HL-60/S4 (cell line): Measurements from ENCODE around the gene LARGE1.
"Not testable (repeated sequence)": the region's sequence is repeated elsewhere in the genome, so short reads cannot be mapped to it uniquely, and the experiment has no call there.

Source experiments
- in situ Hi-C: fragments of 300-500 bp; cut with MboI; formaldehyde crosslinking; loops from 2 replicates; pipeline ENCODE4 v1.14.3; 2022; ENCODE audit warnings: low sequenced_read_pairs

The LARGE1 gene

DNA sequence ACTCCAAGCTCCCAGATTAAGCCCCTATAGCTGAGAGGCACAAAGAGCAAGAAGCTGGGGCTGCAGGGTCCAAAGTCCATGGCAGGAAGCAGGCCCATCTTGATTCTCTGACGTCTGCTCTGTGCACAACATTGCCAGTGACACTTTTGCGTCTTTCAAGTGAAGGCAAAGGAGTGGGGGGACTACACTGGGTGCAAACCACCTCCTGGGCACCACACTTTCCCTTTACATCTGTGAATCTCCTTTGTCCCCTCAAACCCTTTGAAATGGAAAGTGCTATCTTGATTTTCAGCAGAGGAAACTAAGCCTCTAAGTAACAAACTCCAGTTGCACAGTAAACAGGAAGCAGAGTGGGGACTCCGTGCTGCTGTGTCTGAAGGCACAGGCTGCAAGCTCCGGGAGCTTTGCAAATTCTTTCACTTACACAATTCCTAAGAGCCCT, 428.0 kb downstream of the LARGE1 start:
- in situ Hi-C loops, result no loop called here

DNA sequence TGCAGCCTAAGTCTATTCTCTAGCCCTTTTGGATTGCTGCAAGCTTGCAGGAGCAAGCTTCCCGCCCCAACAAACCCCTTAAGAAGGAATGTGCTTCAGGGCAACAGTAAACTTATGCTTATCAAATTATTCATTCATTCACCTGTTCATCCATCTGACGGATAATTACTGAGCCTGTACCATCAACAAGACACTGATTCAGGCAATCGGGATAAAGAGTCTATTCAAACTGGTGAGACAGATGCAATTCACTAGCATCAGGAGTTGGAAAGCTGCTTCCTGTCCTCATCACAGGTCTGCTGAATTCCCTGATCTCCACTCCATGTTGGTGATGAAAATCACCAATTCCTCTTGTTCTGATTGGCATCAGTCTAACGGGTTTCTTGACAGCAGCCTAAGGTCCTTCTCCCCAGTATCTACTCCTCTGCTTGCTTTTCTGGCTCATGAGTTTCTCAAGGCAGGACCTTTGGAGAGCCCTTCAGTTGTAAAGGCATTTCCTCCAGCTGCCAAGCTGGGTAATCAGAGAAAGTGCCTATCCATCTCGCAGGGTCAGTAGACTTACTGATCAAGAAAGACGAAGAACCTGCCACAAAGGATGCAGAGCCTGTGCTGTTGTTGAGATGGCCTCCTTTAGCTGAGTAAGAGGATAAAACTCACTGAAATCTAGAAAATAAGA, 433.1 kb downstream of the LARGE1 start:
- in situ Hi-C loops, result no loop called here

DNA sequence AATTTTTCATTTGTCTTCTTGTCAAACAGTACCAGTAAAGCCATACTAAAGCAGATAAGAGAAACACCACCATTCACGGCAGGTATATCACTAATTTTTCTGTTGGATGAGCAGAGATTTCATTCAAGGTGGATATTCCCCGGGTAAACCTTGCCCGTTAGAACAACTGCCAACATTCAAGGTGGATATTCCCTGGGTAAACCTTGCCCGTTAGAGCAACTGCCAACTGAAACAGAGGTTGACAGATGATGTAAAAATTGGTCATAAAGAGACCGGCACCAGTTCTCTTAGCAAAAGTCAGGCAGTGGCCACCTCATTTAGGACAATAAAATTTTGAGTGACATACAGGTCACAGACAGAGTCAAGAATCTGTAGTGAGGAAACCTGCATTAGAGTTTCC, 438.7 kb downstream of the LARGE1 start:
- in situ Hi-C loops, result no loop called here

DNA sequence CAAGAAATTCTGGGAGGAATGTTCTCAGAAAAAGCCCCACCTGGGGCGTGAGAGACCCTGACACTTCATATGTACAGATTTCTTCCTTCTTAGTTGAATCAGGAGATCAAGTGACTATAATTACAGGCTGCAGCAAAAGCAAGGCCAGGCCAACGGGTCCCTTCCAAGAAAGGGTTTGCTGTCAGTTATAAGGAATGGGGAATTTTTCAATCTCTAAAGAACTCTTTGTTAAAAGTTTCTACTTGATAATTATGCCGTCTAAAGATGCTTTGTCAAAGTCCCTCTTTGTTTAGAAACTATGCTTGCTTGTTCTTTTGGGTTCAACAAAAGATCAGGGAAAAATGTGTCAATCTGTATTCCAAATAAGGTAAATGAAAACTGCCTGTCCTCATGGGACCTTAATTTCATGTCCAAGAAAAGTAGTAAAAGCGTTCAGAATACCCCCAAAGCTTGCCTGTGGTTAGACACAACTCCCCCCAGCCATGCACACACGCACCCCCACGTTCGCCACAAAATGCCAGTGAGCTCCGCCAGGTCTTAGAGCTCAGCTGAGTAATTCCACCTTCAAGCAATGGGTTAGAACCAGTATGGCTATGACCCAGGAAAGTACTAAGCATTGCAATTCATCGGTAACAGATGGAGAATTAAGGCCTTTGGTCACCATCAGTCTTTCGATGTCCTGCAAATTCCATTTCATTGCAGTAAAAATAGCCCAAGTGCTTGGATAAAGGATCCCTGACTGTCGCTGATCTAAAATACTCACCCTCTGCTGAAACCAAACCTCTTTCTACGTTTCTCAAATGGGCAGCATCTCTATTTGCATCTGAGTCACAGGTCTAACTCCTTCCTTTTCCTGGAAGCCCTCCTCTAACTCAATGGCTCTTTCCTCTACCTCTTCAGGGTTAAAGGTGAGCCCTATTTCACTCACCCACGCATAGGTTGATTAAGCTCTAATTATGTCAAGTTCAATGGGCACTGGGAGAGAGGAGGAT, 442.9 kb downstream of the LARGE1 start:
- in situ Hi-C loops, result no loop called here

DNA sequence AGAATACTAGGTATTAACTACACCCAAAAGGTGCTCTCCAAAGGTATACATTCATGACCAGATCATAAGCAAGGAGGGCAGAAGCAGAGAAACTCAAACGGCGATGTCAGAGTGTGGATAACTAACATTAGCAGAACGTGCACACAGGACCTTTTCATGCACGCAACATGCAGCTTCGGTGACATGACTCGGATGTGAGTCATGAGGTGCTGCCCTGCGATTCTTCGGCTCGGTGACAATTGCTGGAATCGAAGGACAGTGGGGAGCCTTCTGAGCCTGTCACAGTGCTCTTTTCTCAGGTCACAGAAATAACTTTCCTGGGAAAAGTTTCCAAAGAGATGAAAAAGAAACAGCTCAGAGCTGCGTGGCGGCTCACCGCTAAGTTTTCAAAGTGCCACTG, 443.6 kb downstream of the LARGE1 start:
- in situ Hi-C loops, result no loop called here

DNA sequence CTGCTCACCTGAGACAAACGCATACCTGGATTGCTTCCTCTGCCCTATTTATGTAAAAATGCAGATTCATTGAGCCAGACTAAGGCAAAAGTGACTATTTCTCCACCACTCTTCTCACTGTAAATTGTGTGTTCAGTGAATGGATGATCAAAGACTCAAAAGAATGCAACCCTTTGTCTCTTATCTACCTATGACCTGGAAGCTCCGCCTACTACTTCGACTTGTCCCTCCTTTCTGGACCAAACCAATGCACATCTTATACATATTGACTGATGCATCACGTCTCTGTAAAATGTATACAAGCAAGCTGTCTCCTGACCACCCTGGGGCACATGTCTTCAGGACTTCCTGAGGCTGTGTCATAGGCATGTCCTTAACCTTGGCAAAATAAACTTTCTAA, 444.1 kb downstream of the LARGE1 start:
- in situ Hi-C loops, result no loop called here

DNA sequence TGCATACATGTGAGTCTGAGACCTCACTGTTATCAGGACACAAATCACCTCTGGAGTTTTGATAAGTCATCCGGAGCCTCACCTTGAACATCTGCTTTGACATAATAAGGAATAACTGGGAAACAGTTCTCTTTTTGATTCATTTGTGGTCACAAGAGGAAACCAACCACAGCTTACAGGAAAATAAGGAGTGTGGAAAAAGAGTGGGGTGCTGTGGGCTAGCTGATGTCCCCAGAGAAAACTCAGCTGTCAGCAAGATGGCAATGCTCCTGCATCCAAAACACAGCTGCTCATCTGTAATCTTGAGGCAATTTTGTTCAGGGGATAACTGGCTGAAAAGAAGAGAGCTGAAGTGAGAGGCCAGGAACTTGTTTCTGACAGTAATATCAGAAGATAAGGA, 445.7 kb downstream of the LARGE1 start:
- in situ Hi-C loops, result no loop called here

DNA sequence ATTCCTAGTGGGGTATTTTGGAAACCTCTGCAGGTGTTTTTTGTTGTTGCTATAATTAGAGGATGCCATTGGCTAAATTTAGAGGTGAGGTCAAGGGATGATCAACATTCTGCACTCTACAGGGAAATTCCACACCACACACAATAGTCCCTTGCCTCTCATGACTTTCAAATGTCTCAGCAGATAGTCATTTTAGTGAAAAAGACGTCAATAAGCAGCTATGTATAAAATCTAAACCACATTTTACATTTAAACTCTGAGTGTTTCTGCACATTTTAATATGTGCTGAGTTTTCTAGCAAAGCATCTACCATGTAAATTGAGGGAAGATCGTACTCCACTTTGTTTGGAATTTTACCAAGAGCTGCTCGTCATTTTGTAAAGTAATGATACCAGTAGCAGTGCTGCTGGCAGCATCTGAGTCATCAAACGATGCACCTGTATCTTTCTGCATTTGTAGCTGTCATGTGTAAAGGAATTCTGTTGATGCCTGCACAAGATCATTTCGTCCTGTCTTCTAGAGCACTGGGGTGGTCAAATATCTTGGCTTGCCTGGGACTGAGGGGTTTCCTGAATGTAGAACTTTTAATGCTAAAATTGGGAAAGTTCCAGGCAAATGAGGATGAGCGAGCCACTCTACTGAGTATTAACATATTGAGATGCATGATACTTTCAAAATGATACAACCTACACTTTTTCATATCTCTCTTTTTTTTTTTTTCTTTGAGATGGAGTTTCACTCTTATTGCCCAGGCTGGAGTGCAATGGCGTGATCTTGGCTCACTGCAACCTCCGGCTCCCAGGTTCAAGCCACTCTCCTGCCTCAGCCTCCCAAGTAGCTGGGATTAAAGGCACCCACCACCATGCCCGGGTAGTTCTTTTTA, 447.6 kb downstream of the LARGE1 start:
- in situ Hi-C loops, result no loop called here

DNA sequence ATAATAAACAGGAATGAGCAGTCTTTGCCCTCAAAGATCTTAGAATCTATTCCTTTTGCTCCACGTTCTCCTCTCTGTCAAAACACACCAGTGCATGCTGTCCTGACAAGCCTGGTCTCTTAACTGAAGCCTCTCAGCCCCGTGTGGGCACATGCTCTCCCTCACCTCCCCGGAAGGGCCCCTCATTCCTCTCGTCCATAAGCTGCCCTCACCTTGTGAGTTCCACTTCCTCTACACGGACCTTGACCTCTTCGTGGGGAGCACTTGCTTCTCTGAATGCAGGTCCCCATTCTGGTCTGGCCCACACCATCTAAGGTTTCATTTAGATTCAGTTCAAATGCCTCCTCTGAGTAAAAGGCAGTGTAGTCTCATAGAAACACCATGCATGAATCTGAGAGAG, 449.8 kb downstream of the LARGE1 start:
- in situ Hi-C loops, result no loop called here

DNA sequence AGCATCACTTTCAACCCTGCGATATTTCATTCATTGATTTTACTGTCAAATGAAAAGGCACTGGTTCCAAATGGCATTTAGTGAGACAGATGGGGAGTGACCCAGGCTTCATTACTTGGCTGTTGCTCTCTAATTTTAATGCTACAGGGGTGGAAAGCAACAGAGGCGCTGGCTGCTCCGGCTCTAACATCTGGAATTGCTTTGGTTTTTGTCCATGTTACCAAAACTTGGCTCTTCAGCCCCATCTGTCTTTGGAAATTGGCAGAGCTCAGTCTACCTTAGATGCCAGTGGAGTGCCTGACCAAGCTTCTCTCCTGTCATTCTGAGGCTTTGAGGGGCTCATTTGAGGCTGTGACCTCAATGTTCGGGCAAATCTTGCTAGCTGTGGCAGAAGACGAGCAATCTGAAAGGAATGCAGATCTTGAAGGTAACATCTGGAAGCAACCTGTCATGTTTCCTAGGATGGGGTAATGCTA, 452.6 kb downstream of the LARGE1 start:
- in situ Hi-C loops, result no loop called here

DNA sequence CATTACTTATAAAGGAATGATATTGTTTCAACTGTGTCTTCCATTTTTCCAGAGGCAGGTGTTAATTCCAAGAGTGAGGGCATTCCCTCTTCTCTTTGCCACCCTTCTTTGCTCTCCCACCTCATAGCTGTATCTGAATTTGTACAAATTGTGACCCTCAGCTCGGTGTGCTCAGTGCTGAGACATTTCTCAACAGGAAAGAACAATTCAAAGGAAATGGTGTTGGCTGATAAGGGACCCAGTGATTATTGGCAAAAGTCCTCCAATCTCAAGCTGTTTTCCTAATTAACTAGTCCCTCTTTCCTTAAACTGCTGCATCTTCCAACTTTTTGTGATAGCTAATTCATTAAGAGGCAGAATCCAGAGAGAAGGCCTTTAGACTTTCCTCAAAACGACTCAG, 453.2 kb downstream of the LARGE1 start:
- in situ Hi-C loops, result no loop called here

DNA sequence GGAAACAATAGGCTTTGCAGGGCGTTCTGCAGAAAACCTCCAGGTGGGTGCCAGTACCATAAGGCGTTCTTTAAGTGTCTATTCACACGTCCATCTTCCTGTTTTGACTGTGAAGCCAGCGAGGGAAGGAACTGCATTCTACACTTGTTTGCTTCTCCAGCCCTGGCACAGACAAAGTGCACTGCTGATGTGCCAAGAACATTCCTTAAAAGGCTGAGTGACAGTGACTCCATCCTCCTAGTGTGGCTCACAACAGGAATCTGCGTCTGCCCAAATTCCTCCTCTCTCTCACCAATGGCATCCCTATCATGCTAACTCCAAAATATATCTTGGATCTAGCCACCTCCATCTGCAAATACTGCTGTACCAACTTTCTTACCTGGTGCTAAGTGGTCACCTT, 454.7 kb downstream of the LARGE1 start:
- in situ Hi-C loops, result no loop called here

DNA sequence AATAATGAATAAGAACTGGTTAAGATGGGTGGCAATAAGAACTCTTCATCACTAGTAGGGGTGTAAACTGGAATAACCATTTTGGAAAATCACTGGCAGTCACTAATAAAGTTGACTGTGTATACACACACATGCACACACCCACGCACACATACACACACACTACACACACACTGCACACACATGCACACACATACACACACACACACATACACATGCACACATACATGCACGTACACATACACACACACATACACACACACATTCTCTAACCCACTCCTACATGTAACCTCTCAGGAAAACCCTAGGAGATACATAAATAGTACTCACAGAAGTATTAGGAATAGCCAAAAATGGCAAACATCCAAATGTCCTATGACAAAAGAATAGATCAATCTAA, 455.6 kb downstream of the LARGE1 start:
- in situ Hi-C loops, result no loop called here

DNA sequence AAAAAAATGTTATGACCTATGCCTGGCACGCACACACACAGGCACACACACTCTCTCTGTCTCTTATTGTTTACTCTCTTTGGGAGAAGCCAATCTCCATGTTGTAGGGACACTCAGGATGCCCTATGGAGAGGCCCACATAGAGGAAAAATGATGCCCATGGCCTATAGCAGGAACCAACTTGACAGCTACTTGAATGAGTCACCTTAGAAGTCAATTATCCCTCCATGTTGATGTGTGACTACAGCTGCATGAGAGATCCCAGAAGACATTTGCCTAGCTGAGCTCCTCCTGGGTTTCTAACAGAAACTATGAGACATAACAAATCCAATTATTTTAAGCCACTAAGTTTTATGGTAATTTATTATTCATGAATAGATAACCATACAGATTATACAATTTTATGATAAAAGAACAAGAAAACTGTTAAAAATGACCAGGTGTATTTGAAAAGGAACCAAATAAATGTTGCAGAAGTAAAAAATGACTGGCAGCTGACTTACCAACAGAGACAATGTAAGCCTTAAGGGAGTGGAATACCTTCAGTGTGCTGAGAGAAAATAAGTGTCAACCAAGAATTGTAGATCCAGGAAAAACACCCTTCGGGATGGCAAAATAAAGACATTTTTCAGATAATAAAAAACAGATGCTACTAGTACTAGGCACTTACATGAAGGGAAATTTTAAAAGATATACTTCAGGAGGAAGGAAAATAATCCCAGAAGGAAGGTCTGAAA, 458.4 kb downstream of the LARGE1 start:
- in situ Hi-C loops, result no loop called here

DNA sequence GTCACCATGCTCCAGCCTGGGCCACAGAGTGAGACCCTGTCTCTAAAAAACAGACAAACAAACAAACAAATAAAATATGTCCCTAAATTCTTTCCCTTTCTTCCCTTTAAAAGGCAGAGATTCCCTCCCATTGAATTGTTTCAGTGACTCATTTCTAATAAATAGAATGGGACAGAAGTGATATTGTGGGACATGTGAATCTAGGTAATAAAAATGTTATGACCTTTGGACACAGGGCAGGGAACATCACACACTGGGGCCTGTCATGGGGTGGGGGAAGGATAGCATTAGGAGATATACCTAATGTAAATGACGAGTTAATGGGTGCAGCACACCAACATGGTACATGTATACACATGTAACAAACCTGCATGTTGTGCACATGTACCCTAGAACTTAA, 459.0 kb downstream of the LARGE1 start:
- in situ Hi-C loops, result not testable (repeated sequence)

DNA sequence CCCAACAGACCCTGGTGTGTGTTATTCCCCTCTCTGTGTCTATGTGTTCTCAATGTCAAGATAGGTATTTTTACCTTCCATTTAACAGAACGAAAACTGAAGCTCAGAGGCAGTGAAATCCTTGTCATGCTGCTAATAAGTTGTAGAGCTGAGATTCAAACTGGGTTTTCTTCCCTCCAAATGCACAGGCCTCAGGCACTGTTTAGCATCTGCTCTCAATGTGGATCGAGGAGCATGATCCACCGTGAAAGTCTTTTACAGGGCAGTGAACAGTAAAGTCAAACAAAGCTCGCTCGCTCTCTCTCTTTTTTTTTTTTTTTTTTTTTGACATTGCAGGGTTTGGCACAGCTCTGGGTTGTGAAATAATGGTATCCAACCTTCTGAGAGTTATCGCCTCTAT, 461.1 kb downstream of the LARGE1 start:
- in situ Hi-C loops, result no loop called here

DNA sequence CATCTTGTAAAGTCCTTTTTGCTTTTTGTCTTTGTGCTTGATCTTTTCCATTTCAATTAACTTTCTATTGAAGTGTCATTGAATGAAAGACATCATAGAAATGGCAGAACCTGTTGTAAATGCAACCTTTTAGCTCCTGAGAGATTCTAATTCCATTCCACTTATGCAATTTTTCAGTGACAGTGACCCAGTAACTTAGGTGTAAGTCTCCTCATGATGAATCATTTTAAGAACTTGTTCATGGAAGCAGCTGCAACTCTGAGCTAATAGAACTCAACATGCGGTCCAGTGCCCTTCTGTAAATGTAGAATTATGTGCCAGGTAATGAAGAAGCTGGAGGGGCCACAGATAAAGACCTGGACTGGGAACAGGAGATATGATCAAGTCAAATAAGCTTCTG, 463.8 kb downstream of the LARGE1 start:
- in situ Hi-C loops, result no loop called here

DNA sequence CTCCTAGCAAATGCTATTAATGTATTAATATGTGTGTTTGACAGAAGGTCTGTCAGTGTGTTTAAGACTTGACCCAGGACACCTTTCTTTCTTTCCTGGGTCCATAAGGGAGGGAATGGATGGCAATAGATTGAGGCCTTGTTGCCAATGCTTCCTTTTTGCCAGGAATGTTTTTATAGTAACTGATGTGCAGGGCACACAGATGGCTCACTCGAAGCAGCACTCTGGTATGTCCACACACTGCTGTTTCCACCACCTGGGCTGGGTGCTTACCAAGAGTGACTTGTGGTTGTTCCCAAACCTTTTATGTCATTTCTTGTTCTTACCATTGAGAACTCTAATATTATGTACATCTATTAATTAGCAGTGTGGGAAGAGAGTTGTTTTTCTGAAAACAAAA, 465.2 kb downstream of the LARGE1 start:
- in situ Hi-C loops, result no loop called here

DNA sequence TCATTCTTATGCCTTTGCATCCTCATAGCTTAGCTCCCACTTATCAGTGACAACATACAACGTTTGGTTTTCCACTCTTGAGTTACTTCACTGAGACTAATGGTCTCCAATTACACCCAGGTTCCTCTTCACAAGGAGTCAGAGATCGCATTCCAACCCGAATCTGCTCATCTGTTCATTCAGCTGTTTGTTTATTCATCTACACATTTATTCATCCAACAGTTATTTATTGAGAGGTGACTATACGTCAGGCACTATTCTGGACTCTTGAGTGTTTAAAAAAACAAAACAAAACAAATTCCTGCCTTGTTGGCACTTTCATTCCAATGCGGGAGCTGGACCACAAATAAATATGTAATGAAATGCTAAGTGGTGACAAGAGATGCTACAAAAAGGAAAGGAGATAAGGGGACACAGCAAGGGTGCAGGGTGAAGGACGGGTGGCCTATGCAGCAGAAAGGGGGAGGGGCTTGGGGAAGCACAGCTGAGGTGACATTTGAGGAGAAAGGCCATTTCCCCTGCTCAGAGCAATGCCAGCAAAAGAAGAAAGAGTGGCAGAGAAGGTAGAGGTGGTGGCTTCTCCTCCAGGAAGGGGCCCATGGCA, 468.3 kb downstream of the LARGE1 start:
- in situ Hi-C loops, result no loop called here

DNA sequence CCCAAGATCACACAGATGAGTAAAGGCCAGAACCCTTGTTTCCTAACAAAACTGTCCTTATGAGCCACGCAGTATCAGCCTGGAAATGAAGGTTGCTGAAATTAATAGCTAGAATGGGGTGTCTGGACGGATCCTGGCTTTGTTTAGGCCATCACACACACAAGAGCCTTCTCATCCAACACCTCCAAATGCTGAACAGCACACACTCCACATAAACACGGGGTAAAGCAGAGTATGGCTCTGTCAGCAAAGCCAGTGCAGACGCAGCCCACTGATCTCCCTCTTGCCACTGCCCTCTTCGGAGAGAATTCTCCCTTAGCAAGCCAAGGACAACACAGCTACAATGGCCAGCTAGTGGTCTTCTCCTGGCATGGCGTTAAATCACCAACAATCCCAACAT, 469.5 kb downstream of the LARGE1 start:
- in situ Hi-C loops, result no loop called here
